ENCODE results near the gene PTGES3L. TPM values are rescaled to one million over a fixed set of nuclear protein-coding genes. Genes with fewer than 3 reads are reported as not detected.

The PTGES3L gene
- total and polyA plus RNA-seq, 2 of the 13 experiments (the other 11 are each of a cell fraction or from before 2014, with no cell fraction given), result 1.2 to 2.9 TPM

DNA sequence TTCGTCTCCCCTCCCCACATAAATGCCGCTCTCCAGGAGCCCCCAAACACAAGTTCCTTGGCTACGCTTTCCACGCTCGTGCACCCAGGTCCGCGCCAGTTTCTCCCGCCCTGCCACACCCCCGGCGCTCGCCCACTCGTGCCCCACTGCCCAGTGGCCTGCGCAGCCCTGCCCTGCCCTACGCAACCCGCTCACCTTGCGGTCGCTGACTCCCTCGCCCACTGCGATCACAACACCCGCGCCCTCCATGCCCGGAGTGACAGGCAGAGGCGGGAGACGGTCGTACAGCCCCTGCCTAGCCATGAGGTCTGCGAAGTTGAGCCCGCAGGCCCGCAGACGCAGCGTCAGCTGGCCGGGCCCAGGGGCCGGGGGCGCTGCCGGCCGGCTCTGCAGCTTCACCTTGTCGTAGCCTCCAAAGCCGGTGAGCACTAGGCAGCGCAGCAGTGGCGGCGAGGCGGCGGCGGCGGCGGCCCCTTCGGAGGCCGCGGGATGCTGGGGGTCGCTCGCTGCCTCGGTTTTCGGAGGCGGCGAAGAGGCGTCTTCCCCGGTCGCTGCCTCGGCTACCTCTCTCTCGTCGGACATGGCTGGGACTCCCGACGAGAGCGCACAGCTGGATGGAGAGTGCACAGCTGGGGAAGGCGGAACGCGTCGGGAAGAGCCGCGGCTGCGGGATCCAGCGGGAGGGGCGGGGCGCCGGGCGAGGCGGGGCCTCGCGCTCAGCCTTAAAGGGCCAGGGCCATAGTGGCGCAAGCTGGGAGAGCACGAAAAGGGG is 42.0 kb upstream of the PTGES3L start, which contains the start of gene VAT1 (continued):
- TF ChIP-seq, protein P1, sequence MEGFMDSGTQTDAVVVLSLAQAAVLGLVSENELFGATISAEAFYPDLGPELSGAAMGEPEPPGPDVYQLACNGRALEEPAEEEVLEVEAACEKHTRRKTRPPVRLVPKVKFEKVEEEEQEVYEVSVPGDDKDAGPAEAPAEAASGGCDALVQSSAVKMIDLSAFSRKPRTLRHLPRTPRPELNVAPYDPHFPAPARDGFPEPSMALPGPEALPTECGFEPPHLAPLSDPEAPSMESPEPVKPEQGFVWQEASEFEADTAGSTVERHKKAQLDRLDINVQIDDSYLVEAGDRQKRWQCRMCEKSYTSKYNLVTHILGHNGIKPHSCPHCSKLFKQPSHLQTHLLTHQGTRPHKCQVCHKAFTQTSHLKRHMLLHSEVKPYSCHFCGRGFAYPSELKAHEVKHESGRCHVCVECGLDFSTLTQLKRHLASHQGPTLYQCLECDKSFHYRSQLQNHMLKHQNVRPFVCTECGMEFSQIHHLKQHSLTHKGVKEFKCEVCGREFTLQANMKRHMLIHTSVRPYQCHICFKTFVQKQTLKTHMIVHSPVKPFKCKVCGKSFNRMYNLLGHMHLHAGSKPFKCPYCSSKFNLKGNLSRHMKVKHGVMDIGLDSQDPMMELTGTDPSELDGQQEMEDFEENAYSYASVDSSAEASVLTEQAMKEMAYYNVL (CRISPR knock-in tag; IDR thresholded peaks at IDR 0.05; ENCODE audit: borderline replicate concordance), result peak; percentile 81
- TF ChIP-seq ISX (CRISPR knock-in tag; conservative IDR thresholded peaks at IDR 0.05) (peak; percentile 56; the same call in 1 of the 2 replicates), RNF2 (conservative IDR thresholded peaks at IDR 0.05; ENCODE audit: low read depth) (no peak; the same call in 1 of the 2 replicates), ZNF850 (CRISPR knock-in tag; conservative IDR thresholded peaks at IDR 0.05) (no peak), EP300 (IDR thresholded peaks at IDR 0.05; ENCODE audit: low read depth in 2 of 2, low read length in 2 of 2) (no peak), EP300 (CRISPR knock-in tag; IDR thresholded peaks at IDR 0.05; ENCODE audit: borderline replicate concordance) (0 out of 2 replicates have a peak, but pooled peaks have one; percentile 32), TGIF2 (CRISPR knock-in tag; IDR thresholded peaks at IDR 0.05) (peak; percentile 88), ZSCAN22 (CRISPR knock-in tag; IDR thresholded peaks at IDR 0.05) (peak; percentile 45; the same call in 1 of the 2 replicates), ZNF292 (CRISPR knock-in tag; IDR thresholded peaks at IDR 0.05; ENCODE audit: borderline replicate concordance, low read depth) (no peak; the same call in 1 of the 2 replicates), HIVEP1 (CRISPR knock-in tag; IDR thresholded peaks at IDR 0.05) (0 out of 2 replicates have a peak, but pooled peaks have one; percentile 55), KAT8 (CRISPR knock-in tag; IDR thresholded peaks at IDR 0.05) (peak; percentile 65), ARHGAP35 (CRISPR knock-in tag; IDR thresholded peaks at IDR 0.05; ENCODE audit: borderline replicate concordance) (peak; percentile 80; the same call in 1 of the 2 replicates), ZNF331 (CRISPR knock-in tag; IDR thresholded peaks at IDR 0.05) (peak; percentile 68; the same call in 1 of the 2 replicates), ZFP37 (CRISPR knock-in tag; IDR thresholded peaks at IDR 0.05; ENCODE audit: borderline replicate concordance) (0 out of 2 replicates have a peak, but pooled peaks have one; percentile 9), ZBTB7A (CRISPR knock-in tag; IDR thresholded peaks at IDR 0.05) (peak; percentile 59; the same call in 1 of the 2 replicates), ZNF605 (CRISPR knock-in tag; IDR thresholded peaks at IDR 0.05) (peak; percentile 67), ESRRA (CRISPR knock-in tag; IDR thresholded peaks at IDR 0.05; ENCODE audit: low read depth) (peak; percentile 65; the same call in 1 of the 2 replicates), ZNF160 (CRISPR knock-in tag; IDR thresholded peaks at IDR 0.05) (0 out of 2 replicates have a peak, but pooled peaks have one; percentile 63), TBL1XR1 (IDR thresholded peaks at IDR 0.05; ENCODE audit: borderline replicate concordance, low read length, partially characterized antibody) (no peak), CENPX (CRISPR knock-in tag; IDR thresholded peaks at IDR 0.05) (no peak)
- TF ChIP-seq, protein P2, sequence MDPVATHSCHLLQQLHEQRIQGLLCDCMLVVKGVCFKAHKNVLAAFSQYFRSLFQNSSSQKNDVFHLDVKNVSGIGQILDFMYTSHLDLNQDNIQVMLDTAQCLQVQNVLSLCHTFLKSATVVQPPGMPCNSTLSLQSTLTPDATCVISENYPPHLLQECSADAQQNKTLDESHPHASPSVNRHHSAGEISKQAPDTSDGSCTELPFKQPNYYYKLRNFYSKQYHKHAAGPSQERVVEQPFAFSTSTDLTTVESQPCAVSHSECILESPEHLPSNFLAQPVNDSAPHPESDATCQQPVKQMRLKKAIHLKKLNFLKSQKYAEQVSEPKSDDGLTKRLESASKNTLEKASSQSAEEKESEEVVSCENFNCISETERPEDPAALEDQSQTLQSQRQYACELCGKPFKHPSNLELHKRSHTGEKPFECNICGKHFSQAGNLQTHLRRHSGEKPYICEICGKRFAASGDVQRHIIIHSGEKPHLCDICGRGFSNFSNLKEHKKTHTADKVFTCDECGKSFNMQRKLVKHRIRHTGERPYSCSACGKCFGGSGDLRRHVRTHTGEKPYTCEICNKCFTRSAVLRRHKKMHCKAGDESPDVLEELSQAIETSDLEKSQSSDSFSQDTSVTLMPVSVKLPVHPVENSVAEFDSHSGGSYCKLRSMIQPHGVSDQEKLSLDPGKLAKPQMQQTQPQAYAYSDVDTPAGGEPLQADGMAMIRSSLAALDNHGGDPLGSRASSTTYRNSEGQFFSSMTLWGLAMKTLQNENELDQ (CRISPR knock-in tag; IDR thresholded peaks at IDR 0.05; ENCODE audit: borderline replicate concordance), result no peak
- TF ChIP-seq, protein P3, sequence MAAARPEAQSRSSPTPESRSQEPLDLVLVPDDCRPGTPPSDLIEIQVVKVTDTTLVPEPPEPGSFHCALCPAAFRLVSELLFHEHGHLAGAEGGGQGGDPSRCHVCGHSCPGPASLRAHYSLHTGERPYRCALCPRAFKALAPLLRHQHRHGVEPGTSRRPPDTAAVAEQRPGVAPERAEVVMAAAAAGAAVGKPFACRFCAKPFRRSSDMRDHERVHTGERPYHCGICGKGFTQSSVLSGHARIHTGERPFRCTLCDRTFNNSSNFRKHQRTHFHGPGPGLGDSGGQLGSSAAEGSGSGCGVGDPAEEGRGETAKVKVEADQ (CRISPR knock-in tag; IDR thresholded peaks at IDR 0.05; ENCODE audit: borderline replicate concordance), result 0 out of 2 replicates have a peak, but pooled peaks have one; percentile 67

Data from HepG2 (cell line).